OCI-LY3 (cell line): Measurements from ENCODE around the gene PTX3.

ENCODE experiments used
- H2AFZ ChIP-seq: fragments of 200-600, 300-600 bp; shearing (Covaris generic); 2 replicates; pipeline ENCODE4 v1.6.0; 2014; ENCODE audit warnings: antibody characterized with exemption, low read depth, low read length
- H3K27ac ChIP-seq: fragments of 200-600, 300-600 bp; sonication (generic); 2 replicates; pipeline ENCODE4 v1.5.1; 2014; ENCODE audit warnings: mild to moderate bottlenecking, low read length, moderate library complexity, mixed read lengths
- H3K27me3 ChIP-seq: fragments of 200-600, 300-600 bp; sonication (generic); 2 replicates; pipeline ENCODE4 v1.6.1; 2014; ENCODE audit warnings: low read depth, low read length, mixed read lengths
- H3K36me3 ChIP-seq: fragments of 200-600, 300-600 bp; sonication (generic); replicated peaks from 2 replicates; pipeline ENCODE3; 2014; ENCODE audit warnings: low read depth, low read length, mixed read lengths
- H3K4me1 ChIP-seq: fragments of 300-600, 200-600 bp; sonication (generic); 2 replicates; pipeline ENCODE4 v1.6.1; 2014; ENCODE audit warnings: low read length, mixed read lengths
- H3K4me2 ChIP-seq: fragments of 200-600, 300-600 bp; sonication (generic); 2 replicates; pipeline ENCODE4 v1.6.1; 2014; ENCODE audit warnings: low read length, mixed read lengths
- H3K4me3 ChIP-seq: fragments of 300-600, 200-600 bp; sonication (generic); 2 replicates; pipeline ENCODE4 v1.5.1; 2014; ENCODE audit warnings: antibody characterized with exemption, mild to moderate bottlenecking, low read length, moderate library complexity
- H3K79me2 ChIP-seq: fragments of 300-600, 200-600 bp; shearing (Covaris generic); 2 replicates; pipeline ENCODE4 v1.6.1; 2014; ENCODE audit warnings: mild to moderate bottlenecking, low read length, mixed read lengths
- H3K9ac ChIP-seq: fragments of 300-600, 200-600 bp; shearing (Covaris generic); 2 replicates; pipeline ENCODE4 v1.6.0; 2014; ENCODE audit warnings: mild to moderate bottlenecking, low read length, moderate library complexity
- H3K9me3 ChIP-seq: fragments of 200-600, 300-600 bp; shearing (Covaris generic); 2 replicates; pipeline ENCODE4 v1.6.1; 2014; ENCODE audit warnings: low read length, mixed read lengths; ENCODE audit not compliant: insufficient read depth
- H4K20me1 ChIP-seq: fragments of 200-600, 300-600 bp; sonication (generic); 2 replicates; pipeline ENCODE4 v1.6.1; 2016; ENCODE audit warnings: low read length, mixed read lengths; ENCODE audit not compliant: insufficient read depth
- EZH2phosphoT487 ChIP-seq: fragments of 200-600 bp; shearing (Covaris generic); IDR thresholded peaks from 2 replicates; pipeline ENCODE4 v1.6.1; 2018; ENCODE audit warnings: antibody characterized with exemption, mixed run types, low read depth
- TF ChIP-seq, protein P1 (sequence below): fragments of 200-600, 300-600 bp; sonication (generic); IDR thresholded peaks from 2 replicates; pipeline ENCODE4 v1.5.1; 2014; ENCODE audit warnings: antibody characterized with exemption, low read length, low read depth

Gene PTX3

GRCh38 chr3:157475921-157476414 is 39.3 kb downstream of the PTX3 start:
- Histone ChIP-seq H3K9me3 (no peaks in the 10 kb centered on the region), H3K4me2 (no peak overlapping the region), H3K27ac (no peak overlapping the region), H3K9ac (no peak overlapping the region), H3K36me3 (no peaks in the 10 kb centered on the region), H2AFZ (no peak overlapping the region), H4K20me1 (no peaks in the 10 kb centered on the region), H3K79me2 (no peaks in the 10 kb centered on the region), H3K4me1 (no peaks in the 10 kb centered on the region), H3K4me3 (no peak overlapping the region), H3K27me3 (peaks cover 2% of the 10 kb centered on the region; the same call in 1 of the 2 replicates)
- TF ChIP-seq, protein P1, sequence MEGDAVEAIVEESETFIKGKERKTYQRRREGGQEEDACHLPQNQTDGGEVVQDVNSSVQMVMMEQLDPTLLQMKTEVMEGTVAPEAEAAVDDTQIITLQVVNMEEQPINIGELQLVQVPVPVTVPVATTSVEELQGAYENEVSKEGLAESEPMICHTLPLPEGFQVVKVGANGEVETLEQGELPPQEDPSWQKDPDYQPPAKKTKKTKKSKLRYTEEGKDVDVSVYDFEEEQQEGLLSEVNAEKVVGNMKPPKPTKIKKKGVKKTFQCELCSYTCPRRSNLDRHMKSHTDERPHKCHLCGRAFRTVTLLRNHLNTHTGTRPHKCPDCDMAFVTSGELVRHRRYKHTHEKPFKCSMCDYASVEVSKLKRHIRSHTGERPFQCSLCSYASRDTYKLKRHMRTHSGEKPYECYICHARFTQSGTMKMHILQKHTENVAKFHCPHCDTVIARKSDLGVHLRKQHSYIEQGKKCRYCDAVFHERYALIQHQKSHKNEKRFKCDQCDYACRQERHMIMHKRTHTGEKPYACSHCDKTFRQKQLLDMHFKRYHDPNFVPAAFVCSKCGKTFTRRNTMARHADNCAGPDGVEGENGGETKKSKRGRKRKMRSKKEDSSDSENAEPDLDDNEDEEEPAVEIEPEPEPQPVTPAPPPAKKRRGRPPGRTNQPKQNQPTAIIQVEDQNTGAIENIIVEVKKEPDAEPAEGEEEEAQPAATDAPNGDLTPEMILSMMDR, result no peak
- no peak for TF ChIP-seq EZH2phosphoT487

DNA sequence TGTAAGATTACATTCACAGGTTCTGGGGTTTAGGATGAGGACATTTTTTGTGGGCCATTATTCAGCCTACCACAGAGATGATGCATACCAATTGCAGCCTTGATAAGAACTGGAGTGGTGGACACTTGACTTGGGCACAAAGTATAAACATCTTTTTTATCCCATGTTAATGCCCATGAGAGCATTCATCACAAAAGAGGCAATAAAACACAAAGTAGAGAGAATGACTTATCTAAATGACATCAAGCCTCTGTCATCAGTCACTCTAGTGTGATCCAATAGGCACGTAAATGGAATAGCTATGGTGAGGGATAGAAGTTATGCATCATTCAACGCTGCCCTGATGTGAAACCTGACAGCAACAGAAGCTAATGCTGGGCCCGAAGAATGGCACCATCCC is 40.8 kb downstream of the PTX3 start:
- H3K9me3 ChIP-seq, result no peaks in the 10 kb centered on the region

DNA sequence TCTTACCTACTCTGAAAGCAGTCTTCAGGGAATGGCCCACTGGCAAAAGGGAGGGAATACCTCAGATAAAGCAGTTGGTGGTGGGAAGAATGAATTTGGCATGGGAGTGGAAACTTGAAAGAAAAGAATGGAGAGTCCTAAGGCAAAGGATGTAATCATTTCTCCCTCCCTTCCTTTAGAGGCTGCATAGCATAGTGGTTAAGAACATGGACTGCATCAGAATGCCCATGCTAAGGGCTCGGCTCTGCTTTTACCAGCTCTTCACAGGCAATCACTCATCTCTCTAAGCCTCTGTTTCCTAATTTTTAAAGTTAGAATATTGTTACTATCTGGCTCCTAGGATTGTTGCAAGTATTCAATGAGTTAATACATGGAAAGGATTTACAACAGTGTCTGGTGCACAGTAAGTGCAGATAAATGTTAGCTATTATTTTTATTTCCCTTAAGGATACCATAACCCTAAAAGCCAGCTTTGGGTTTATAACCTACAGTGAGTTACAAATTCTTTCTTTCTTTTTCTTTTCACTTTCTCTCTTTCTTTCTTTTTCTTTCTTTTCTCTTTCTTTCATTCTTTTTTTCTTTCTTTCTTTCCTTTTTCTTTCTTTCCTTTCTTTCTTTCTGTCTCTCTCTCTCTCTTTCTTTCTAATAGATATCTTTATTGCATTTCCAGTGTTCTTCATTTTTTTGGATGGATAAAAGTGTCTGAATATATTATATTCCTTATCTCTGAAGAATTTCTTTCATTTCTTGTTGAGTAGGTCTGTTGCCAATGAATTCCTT is 43.0 kb downstream of the PTX3 start:
- Histone ChIP-seq H4K20me1 (no peaks in the 10 kb centered on the region), H3K9ac (no peak overlapping the region), H2AFZ (no peak overlapping the region), H3K36me3 (no peaks in the 10 kb centered on the region), H3K4me2 (no peak overlapping the region), H3K27me3 (no peaks in the 10 kb centered on the region), H3K27ac (no peak overlapping the region), H3K4me3 (no peak overlapping the region), H3K79me2 (no peaks in the 10 kb centered on the region), H3K4me1 (no peaks in the 10 kb centered on the region), H3K9me3 (no peaks in the 10 kb centered on the region)
- TF ChIP-seq EZH2phosphoT487, result no peak
- TF ChIP-seq, protein P1, result no peak

More for the DNA sequence above, 40.8 kb downstream of the PTX3 start:
- Histone ChIP-seq H3K36me3 (no peaks in the 10 kb centered on the region), H3K9ac (no peak overlapping the region), H2AFZ (no peak overlapping the region), H3K27ac (no peak overlapping the region), H3K4me2 (no peak overlapping the region), H3K4me1 (no peaks in the 10 kb centered on the region), H4K20me1 (no peaks in the 10 kb centered on the region), H3K79me2 (no peaks in the 10 kb centered on the region), H3K4me3 (no peak overlapping the region), H3K27me3 (no peaks in the 10 kb centered on the region)
- TF ChIP-seq, protein P1, result no peak
- TF ChIP-seq EZH2phosphoT487, result no peak

DNA sequence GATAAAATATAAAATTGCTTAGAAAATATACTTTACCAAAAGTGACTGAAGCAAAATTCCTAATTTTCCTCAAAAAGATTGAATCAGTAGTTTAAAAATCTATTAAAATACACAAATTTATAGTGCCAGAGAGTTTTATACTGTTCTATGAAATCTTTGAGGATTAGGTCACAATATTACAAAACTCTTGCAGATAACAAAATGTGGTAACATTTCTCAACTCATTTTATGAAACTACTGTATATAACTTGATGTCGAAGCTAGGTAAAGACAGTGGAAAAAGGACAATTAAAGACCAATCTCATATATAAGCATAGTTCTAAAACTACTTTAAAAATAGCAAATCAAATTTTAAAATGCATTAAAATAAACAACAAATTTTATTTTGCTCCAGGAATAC is 50.7 kb downstream of the PTX3 start:
- TF ChIP-seq EZH2phosphoT487, result no peak
- TF ChIP-seq, protein P1, result no peak
- Histone ChIP-seq H3K27me3 (no peaks in the 10 kb centered on the region), H3K36me3 (no peaks in the 10 kb centered on the region), H4K20me1 (no peaks in the 10 kb centered on the region), H3K79me2 (no peaks in the 10 kb centered on the region), H3K4me2 (no peak overlapping the region), H3K9me3 (no peaks in the 10 kb centered on the region), H3K27ac (no peak overlapping the region), H2AFZ (no peak overlapping the region), H3K4me1 (no peaks in the 10 kb centered on the region), H3K4me3 (no peak overlapping the region), H3K9ac (no peak overlapping the region)
